ENCODE results near the gene LRRC36.

LRRC36 gene

GRCh38 chr16:67294938-67295361, 31.7 kb upstream of the LRRC36 start:
- no peak for DNase-seq (ENCODE audit: low read depth)

GRCh38 chr16:67296420-67296819, 30.2 kb upstream of the LRRC36 start:
- no peak for DNase-seq (ENCODE audit: low read depth)

- no peak for DNase-seq (ENCODE audit: low read depth)
These were observed 28.3 kb upstream of the LRRC36 start for GRCh38 chr16:67298277-67298676.

- no peak for DNase-seq (ENCODE audit: low read depth)
These were observed 27.3 kb upstream of the LRRC36 start for GRCh38 chr16:67299269-67299668.

GRCh38 chr16:67301080-67301782, 25.4 kb upstream of the LRRC36 start:
- DNase-seq (ENCODE audit: low read depth): no peak

- DNase-seq (ENCODE audit: low read depth): no peak
These were observed 24.5 kb upstream of the LRRC36 start for GRCh38 chr16:67302076-67302475.

GRCh38 chr16:67302970-67303369, 23.6 kb upstream of the LRRC36 start:
- no peak for DNase-seq (ENCODE audit: low read depth)

GRCh38 chr16:67304020-67304419, 22.6 kb upstream of the LRRC36 start:
- no peak for DNase-seq (ENCODE audit: low read depth)

- DNase-seq (ENCODE audit: low read depth): no peak
These were observed 21.2 kb upstream of the LRRC36 start for GRCh38 chr16:67305216-67306071.

GRCh38 chr16:67310561-67310960, 16.1 kb upstream of the LRRC36 start:
- no peak for DNase-seq (ENCODE audit: low read depth)

GRCh38 chr16:67311607-67312488, 14.8 kb upstream of the LRRC36 start:
- no peak for DNase-seq (ENCODE audit: low read depth)

- DNase-seq (ENCODE audit: low read depth): no peak
These were observed 13.9 kb upstream of the LRRC36 start for GRCh38 chr16:67312719-67313118.

- no peak for DNase-seq (ENCODE audit: low read depth)
These were observed 8.8 kb upstream of the LRRC36 start for GRCh38 chr16:67317853-67318252.

- no peak for DNase-seq (ENCODE audit: low read depth)
These were observed 522 bp upstream of the LRRC36 start for GRCh38 chr16:67326115-67326471.

GRCh38 chr16:67327743-67328142, 1.1 kb downstream of the LRRC36 start:
- DNase-seq (ENCODE audit: low read depth): no peak

- DNase-seq (ENCODE audit: low read depth): no peak
These were observed 3.3 kb downstream of the LRRC36 start for GRCh38 chr16:67329901-67330300.

GRCh38 chr16:67333315-67333714, 6.7 kb downstream of the LRRC36 start:
- no peak for DNase-seq (ENCODE audit: low read depth)

- DNase-seq (ENCODE audit: low read depth): no peak
These were observed 9.5 kb downstream of the LRRC36 start for GRCh38 chr16:67336116-67336515.

- DNase-seq (ENCODE audit: low read depth): no peak
These were observed 10.0 kb downstream of the LRRC36 start for GRCh38 chr16:67336648-67337047.

GRCh38 chr16:67339453-67339852, 12.8 kb downstream of the LRRC36 start:
- no peak for DNase-seq (ENCODE audit: low read depth)

- no peak for DNase-seq (ENCODE audit: low read depth)
These were observed 14.6 kb downstream of the LRRC36 start for GRCh38 chr16:67341250-67341649.

GRCh38 chr16:67342616-67343015, 16.0 kb downstream of the LRRC36 start:
- no peak for DNase-seq (ENCODE audit: low read depth)

- no peak for DNase-seq (ENCODE audit: low read depth)
These were observed 18.8 kb downstream of the LRRC36 start for GRCh38 chr16:67345401-67345800.

All from stimulated activated CD8-positive, alpha-beta memory T cell treated with anti-CD3 and anti-CD28 coated beads, Interleukin-12 subunit alpha, Interleukin-12 subunit beta, amount 100 ng/mL, for 1 hour (primary cell).